Gastroesophageal sphincter (tissue), 3 donors: ENCODE data around the gene TAX1BP3.

ENCODE experiments used
- CTCF ChIP-seq, 4 experiments: fragments of 200-600 bp in 2 of 4; fragments of 450-650 bp in 2 of 4; sonication (generic) in 1 of 4; IDR thresholded peaks; one replicate each; pipeline ENCODE4 v1.5.1; 2017 to 2019; ENCODE audit warnings: antibody characterized with exemption in 4 of 4, mild to moderate bottlenecking in 2 of 4, moderate library complexity in 2 of 4
- POLR2A ChIP-seq, 2 donors: fragments of 450-650 bp; IDR thresholded peaks; one replicate each; pipeline ENCODE4 v1.6.1; 2017; ENCODE audit warnings: antibody characterized with exemption in 2 of 2, mild to moderate bottlenecking in 2 of 2, moderate library complexity in 1 of 2

- TF ChIP-seq CTCF (IDR thresholded peaks at IDR 0.05): no peak
- TF ChIP-seq POLR2A (IDR thresholded peaks at IDR 0.05): no peak
These were observed 24.5 kb downstream of the TAX1BP3 start for GRCh38 chr17:3643889-3644349.
